ENCODE results near the gene SLC38A3.
A peak's percentile ranks its signal among the peaks of the same experiment; 100 is the strongest.

The SLC38A3 gene

GRCh38 chr3:50177346-50177745, 27.7 kb upstream of the SLC38A3 start:
- WGBS: 90% methylated on average over 2 of the region's 2 CpGs
- Histone ChIP-seq H2AFZ (ENCODE audit: low read depth, low read length) (no peak overlapping the region), H3K4me2 (ENCODE audit: low read length, poor library complexity, severe bottlenecking) (no peak overlapping the region), H3K4me1 (ENCODE audit: control insufficient read depth, insufficient read depth, low read depth, low read length) (peaks cover 16% of the 10 kb centered on the region), H2BK15ac (ENCODE audit: low read depth, poor library complexity, severe bottlenecking) (no peak overlapping the region), H2AK5ac (ENCODE audit: low read length, severe bottlenecking) (peak overlapping the region; percentile 44), H3K27ac (ENCODE audit: low read length, poor library complexity, severe bottlenecking) (no peak overlapping the region), H3K18ac (ENCODE audit: low read depth in 1 of 2, low read length in 2 of 2) (no peak overlapping the region), H4K91ac (ENCODE audit: low read length) (no peak overlapping the region), H3K9me3 (ENCODE audit: control insufficient read depth, low read length) (no peaks in the 10 kb centered on the region), H3K9ac (ENCODE audit: low read length) (no peak overlapping the region), H2BK5ac (ENCODE audit: low read depth, low read length, poor library complexity, severe bottlenecking) (no peak overlapping the region), H2BK120ac (ENCODE audit: low read depth, low read length) (no peak overlapping the region), H3K27me3 (ENCODE audit: control insufficient read depth in 1 of 2, insufficient read depth in 1 of 2, low read length in 2 of 2) (peaks cover 3 to 13% of the 10 kb centered on the region in 2 experiments), H3K14ac (ENCODE audit: low read length in 2 of 2) (no peak overlapping the region), H3K23ac (ENCODE audit: low read length in 2 of 2) (no peak overlapping the region), H3K36me3 (ENCODE audit: control insufficient read depth in 1 of 2, insufficient read depth in 2 of 2, low read depth in 1 of 2, low read length in 2 of 2) (peaks cover 0 to 40% of the 10 kb centered on the region in 2 experiments), H2BK12ac (ENCODE audit: low read length in 2 of 2) (no peak overlapping the region), H3K4me3 (ENCODE audit: insufficient read depth in 1 of 2, low read depth in 1 of 2, low read length in 2 of 2) (no peak overlapping the region), H4K8ac (ENCODE audit: low read length) (no peak overlapping the region), H3K4ac (ENCODE audit: low read depth in 1 of 2, low read length in 2 of 2) (no peak overlapping the region), H3K79me1 (replicated peaks; ENCODE audit: low read length, poor library complexity, severe bottlenecking) (no peaks in the 10 kb centered on the region)
- no peak for DNase-seq

- H3K14ac ChIP-seq (ENCODE audit: low read length in 2 of 2): no peak overlapping the region
- no peak overlapping the region for H2AFZ ChIP-seq (ENCODE audit: low read depth, low read length)
- no peak overlapping the region for H3K4me3 ChIP-seq (ENCODE audit: insufficient read depth in 1 of 2, low read depth in 1 of 2, low read length in 2 of 2)
- H2BK120ac ChIP-seq (ENCODE audit: low read depth, low read length): no peak overlapping the region
- H2AK5ac ChIP-seq (ENCODE audit: low read length, severe bottlenecking): no peak overlapping the region
- no peak overlapping the region for H4K91ac ChIP-seq (ENCODE audit: low read length)
- H3K9me3 ChIP-seq (ENCODE audit: control insufficient read depth, low read length): no peaks in the 10 kb centered on the region
- H2BK12ac ChIP-seq (ENCODE audit: low read length in 2 of 2): no peak overlapping the region
- H3K4ac ChIP-seq (ENCODE audit: low read depth in 1 of 2, low read length in 2 of 2): no peak overlapping the region
- no peak overlapping the region for H2BK15ac ChIP-seq (ENCODE audit: low read depth, poor library complexity, severe bottlenecking)
- H3K9ac ChIP-seq (ENCODE audit: low read length): no peak overlapping the region
- peaks cover 18% of the 10 kb centered on the region for H3K4me1 ChIP-seq (ENCODE audit: control insufficient read depth, insufficient read depth, low read depth, low read length)
- H3K27ac ChIP-seq (ENCODE audit: low read length, poor library complexity, severe bottlenecking): no peak overlapping the region
- no peak overlapping the region for H3K18ac ChIP-seq (ENCODE audit: low read depth in 1 of 2, low read length in 2 of 2)
- WGBS: 43% methylated on average over 1 of the region's 2 CpGs
- peaks cover 0 to 40% of the 10 kb centered on the region in 2 experiments for H3K36me3 ChIP-seq (ENCODE audit: control insufficient read depth in 1 of 2, insufficient read depth in 2 of 2, low read depth in 1 of 2, low read length in 2 of 2)
- peaks cover 7 to 25% of the 10 kb centered on the region in 2 experiments for H3K27me3 ChIP-seq (ENCODE audit: control insufficient read depth in 1 of 2, insufficient read depth in 1 of 2, low read length in 2 of 2)
- no peak overlapping the region for H3K4me2 ChIP-seq (ENCODE audit: low read length, poor library complexity, severe bottlenecking)
- no peak overlapping the region for H4K8ac ChIP-seq (ENCODE audit: low read length)
- no peak overlapping the region for H3K23ac ChIP-seq (ENCODE audit: low read length in 2 of 2)
- DNase-seq: no peak
- H2BK5ac ChIP-seq (ENCODE audit: low read depth, low read length, poor library complexity, severe bottlenecking): no peak overlapping the region
- H3K79me1 ChIP-seq (replicated peaks; ENCODE audit: low read length, poor library complexity, severe bottlenecking): no peaks in the 10 kb centered on the region
Observed at GRCh38 chr3:50179710-50180109, 25.4 kb upstream of the SLC38A3 start.

GRCh38 chr3:50181985-50182384, 23.1 kb upstream of the SLC38A3 start:
- no peak overlapping the region for H3K14ac ChIP-seq (ENCODE audit: low read length in 2 of 2)
- H2BK5ac ChIP-seq (ENCODE audit: low read depth, low read length, poor library complexity, severe bottlenecking): no peak overlapping the region
- H2BK120ac ChIP-seq (ENCODE audit: low read depth, low read length): no peak overlapping the region
- DNase-seq: no peak
- WGBS: 96% methylated on average over 5 of the region's 5 CpGs
- H3K4me2 ChIP-seq (ENCODE audit: low read length, poor library complexity, severe bottlenecking): no peak overlapping the region
- H3K23ac ChIP-seq (ENCODE audit: low read length in 2 of 2): no peak overlapping the region
- no peaks in the 10 kb centered on the region for H3K79me1 ChIP-seq (replicated peaks; ENCODE audit: low read length, poor library complexity, severe bottlenecking)
- H3K27me3 ChIP-seq (ENCODE audit: control insufficient read depth in 1 of 2, insufficient read depth in 1 of 2, low read length in 2 of 2): peaks cover 7 to 36% of the 10 kb centered on the region in 2 experiments
- no peak overlapping the region for H3K4ac ChIP-seq (ENCODE audit: low read depth in 1 of 2, low read length in 2 of 2)
- H4K91ac ChIP-seq (ENCODE audit: low read length): peak overlapping the region; percentile 58
- H3K36me3 ChIP-seq (ENCODE audit: control insufficient read depth in 1 of 2, insufficient read depth in 2 of 2, low read depth in 1 of 2, low read length in 2 of 2): peaks cover 0 to 30% of the 10 kb centered on the region in 2 experiments
- H3K9me3 ChIP-seq (ENCODE audit: control insufficient read depth, low read length): no peaks in the 10 kb centered on the region
- no peak overlapping the region for H3K18ac ChIP-seq (ENCODE audit: low read depth in 1 of 2, low read length in 2 of 2)
- H2BK15ac ChIP-seq (ENCODE audit: low read depth, poor library complexity, severe bottlenecking): peak overlapping the region; percentile 26
- peaks cover 11% of the 10 kb centered on the region for H3K4me1 ChIP-seq (ENCODE audit: control insufficient read depth, insufficient read depth, low read depth, low read length)
- no peak overlapping the region for H2AK5ac ChIP-seq (ENCODE audit: low read length, severe bottlenecking)
- H3K4me3 ChIP-seq (ENCODE audit: insufficient read depth in 1 of 2, low read depth in 1 of 2, low read length in 2 of 2): peak overlapping the region in 1 of 2 experiments; percentile 19
- no peak overlapping the region for H2AFZ ChIP-seq (ENCODE audit: low read depth, low read length)
- H3K27ac ChIP-seq (ENCODE audit: low read length, poor library complexity, severe bottlenecking): no peak overlapping the region
- H3K9ac ChIP-seq (ENCODE audit: low read length): no peak overlapping the region
- no peak overlapping the region for H2BK12ac ChIP-seq (ENCODE audit: low read length in 2 of 2)
- no peak overlapping the region for H4K8ac ChIP-seq (ENCODE audit: low read length)

- WGBS: 91% methylated on average over 26 of the region's 26 CpGs
- Histone ChIP-seq H3K4me2 (ENCODE audit: low read length, poor library complexity, severe bottlenecking) (no peak overlapping the region), H3K23ac (ENCODE audit: low read length in 2 of 2) (no peak overlapping the region), H3K4me1 (ENCODE audit: control insufficient read depth, insufficient read depth, low read depth, low read length) (peaks cover 8% of the 10 kb centered on the region), H3K79me1 (replicated peaks; ENCODE audit: low read length, poor library complexity, severe bottlenecking) (no peaks in the 10 kb centered on the region), H2AK5ac (ENCODE audit: low read length, severe bottlenecking) (no peak overlapping the region), H3K18ac (ENCODE audit: low read depth in 1 of 2, low read length in 2 of 2) (no peak overlapping the region), H2AFZ (ENCODE audit: low read depth, low read length) (no peak overlapping the region), H3K36me3 (ENCODE audit: control insufficient read depth in 1 of 2, insufficient read depth in 2 of 2, low read depth in 1 of 2, low read length in 2 of 2) (peaks cover 0 to 28% of the 10 kb centered on the region in 2 experiments), H2BK15ac (ENCODE audit: low read depth, poor library complexity, severe bottlenecking) (no peak overlapping the region), H3K27me3 (ENCODE audit: control insufficient read depth in 1 of 2, insufficient read depth in 1 of 2, low read length in 2 of 2) (peaks cover 7 to 36% of the 10 kb centered on the region in 2 experiments), H3K9ac (ENCODE audit: low read length) (no peak overlapping the region), H3K14ac (ENCODE audit: low read length in 2 of 2) (no peak overlapping the region), H4K91ac (ENCODE audit: low read length) (no peak overlapping the region), H3K27ac (ENCODE audit: low read length, poor library complexity, severe bottlenecking) (no peak overlapping the region), H3K4me3 (ENCODE audit: insufficient read depth in 1 of 2, low read depth in 1 of 2, low read length in 2 of 2) (no peak overlapping the region), H2BK5ac (ENCODE audit: low read depth, low read length, poor library complexity, severe bottlenecking) (no peak overlapping the region), H3K9me3 (ENCODE audit: control insufficient read depth, low read length) (no peaks in the 10 kb centered on the region), H3K4ac (ENCODE audit: low read depth in 1 of 2, low read length in 2 of 2) (no peak overlapping the region), H2BK12ac (ENCODE audit: low read length in 2 of 2) (no peak overlapping the region), H4K8ac (ENCODE audit: low read length) (peak overlapping the region; percentile 9), H2BK120ac (ENCODE audit: low read depth, low read length) (no peak overlapping the region)
- no peak for DNase-seq
Observed at GRCh38 chr3:50182533-50183099, 22.5 kb upstream of the SLC38A3 start.

Measured in mesenchymal stem cell (in vitro differentiated cells and primary cell).